MCF 10A (cell line): Measurements from ENCODE around the gene BAMBI. TPM values are rescaled to one million over a fixed set of nuclear protein-coding genes. Genes with fewer than 3 reads are reported as not detected.

Experiments used
- BruUV-seq: library from RNA; stranded (reverse); fragments of 400-500 nt; replicated peaks from 2 replicates; lab custom pipeline; 2021; lab: Mats Ljungman, UMichigan
- CTCF ChIA-PET: fragments of 300-600 bp; sonication (Branson Sonifier 250); formaldehyde crosslinking; extraction: SDS; loops from one replicate; lab custom pipeline; 2021; ENCODE audit warnings: antibody characterized with exemption, inconsistent platforms; lab: Yijun Ruan, JAX
- POLR2A ChIA-PET: fragments of 300-600, 350-650 bp; sonication (Branson Sonifier 250); formaldehyde crosslinking; extraction: SDS; loops from one replicate; lab custom pipeline; 2020; ENCODE audit warnings: antibody characterized with exemption, inconsistent platforms; lab: Yijun Ruan, JAX
- DNase-seq: peaks from one replicate; pipeline ENCODE4 v3.0.0-alpha.2; 2018; ENCODE audit not compliant: unreplicated experiment
- H3K27ac Mint-ChIP-seq: one replicate; pipeline ENCODE4 v1.8.0; 2022; ENCODE audit warnings: mild to moderate bottlenecking, low read depth, mixed read lengths; ENCODE audit not compliant: unreplicated experiment
- H3K27me3 Mint-ChIP-seq: one replicate; pipeline ENCODE4 v1.8.0; 2022; ENCODE audit warnings: mixed read lengths; ENCODE audit not compliant: insufficient read depth, unreplicated experiment
- H3K36me3 Mint-ChIP-seq: one replicate; pipeline ENCODE4 v1.8.0; 2022; ENCODE audit warnings: mild to moderate bottlenecking, moderate library complexity, mixed read lengths; ENCODE audit not compliant: insufficient read depth, unreplicated experiment
- H3K4me1 Mint-ChIP-seq: one replicate; pipeline ENCODE4 v1.8.0; 2022; ENCODE audit warnings: mixed read lengths; ENCODE audit not compliant: insufficient read depth, unreplicated experiment
- H3K4me3 Mint-ChIP-seq: one replicate; pipeline ENCODE4 v1.8.0; 2022; ENCODE audit warnings: mild to moderate bottlenecking, moderate library complexity, mixed read lengths; ENCODE audit not compliant: unreplicated experiment
- H3K9me3 Mint-ChIP-seq: one replicate; pipeline ENCODE4 v1.8.0; 2022; ENCODE audit warnings: mixed read lengths; ENCODE audit not compliant: unreplicated experiment
- CTCF ChIP-seq: fragments of 200-600 bp; IDR thresholded peaks from one replicate; pipeline ENCODE4 v1.8.0; 2022; ENCODE audit warnings: antibody characterized with exemption, mild to moderate bottlenecking; ENCODE audit not compliant: unreplicated experiment
- intact Hi-C: fragments of 100-400 bp; cut with micrococcal nuclease; formaldehyde crosslinking; loops from 2 replicates; pipeline ENCODE4 v1.14.1; 2022
- total RNA-seq: library from RNA; stranded (reverse); gene quantifications from 2 replicates; pipeline ENCODE4 v1.2.3, GENCODE V29; 2022

BAMBI gene
- total RNA-seq, 1 experiment from 2014 or later = 31.6 TPM

- intact Hi-C loops = no loop called here
- Mint-ChIP-seq H3K27ac (no peak overlapping the region), H3K36me3 (peaks cover 5% of the 10 kb centered on the region), H3K9me3 (no peaks in the 10 kb centered on the region), H3K27me3 (no peaks in the 10 kb centered on the region), H3K4me3 (no peak overlapping the region), H3K4me1 (peaks cover 4% of the 10 kb centered on the region)
- CTCF ChIA-PET = interaction anchor here (0.6 kb wide), 3 partner anchors 48 to 254 kb away, joined by 3 to 4 read pairs (median 3); no protein-coding TSS in a partner anchor
- POLR2A ChIA-PET = no interaction called here
- no peak for TF ChIP-seq CTCF
- BruUV-seq = no TSS peak
- DNase-seq = no peak
Measured at GRCh38 chr10:28730031-28730778, 52.9 kb downstream of the BAMBI start.

GRCh38 chr10:28732091-28732490, 54.8 kb downstream of the BAMBI start:
- ChIA-PET POLR2A (no interaction called here), CTCF (interaction anchor here (0.6 kb wide), 1 partner anchor 392 kb away, joined by 3 read pairs; no protein-coding TSS in a partner anchor)
- BruUV-seq = no TSS peak
- Mint-ChIP-seq H3K4me3 (no peak overlapping the region), H3K9me3 (no peaks in the 10 kb centered on the region), H3K4me1 (peaks cover 5% of the 10 kb centered on the region), H3K27ac (no peak overlapping the region), H3K36me3 (peaks cover 5% of the 10 kb centered on the region), H3K27me3 (peaks cover 4% of the 10 kb centered on the region)
- intact Hi-C loops = no loop called here
- DNase-seq = no peak
- no peak for TF ChIP-seq CTCF

Other genes starting within 250 kb of the BAMBI start
- 151 and 155 TPM in 2 replicates for gene WAC, start 144.4 kb upstream of the BAMBI start, total RNA-seq